ENCODE data around the gene RAD54L. TPM values are rescaled to one million over a fixed set of nuclear protein-coding genes. Genes with fewer than 3 reads are reported as not detected.
"Not testable (repeated sequence)": the region's sequence is repeated elsewhere in the genome, so short reads cannot be mapped to it uniquely, and the experiment has no call there.

RAD54L gene
- total RNA-seq, 2 donors from 2014 or later, result 38.6 to 58.3 TPM

DNA sequence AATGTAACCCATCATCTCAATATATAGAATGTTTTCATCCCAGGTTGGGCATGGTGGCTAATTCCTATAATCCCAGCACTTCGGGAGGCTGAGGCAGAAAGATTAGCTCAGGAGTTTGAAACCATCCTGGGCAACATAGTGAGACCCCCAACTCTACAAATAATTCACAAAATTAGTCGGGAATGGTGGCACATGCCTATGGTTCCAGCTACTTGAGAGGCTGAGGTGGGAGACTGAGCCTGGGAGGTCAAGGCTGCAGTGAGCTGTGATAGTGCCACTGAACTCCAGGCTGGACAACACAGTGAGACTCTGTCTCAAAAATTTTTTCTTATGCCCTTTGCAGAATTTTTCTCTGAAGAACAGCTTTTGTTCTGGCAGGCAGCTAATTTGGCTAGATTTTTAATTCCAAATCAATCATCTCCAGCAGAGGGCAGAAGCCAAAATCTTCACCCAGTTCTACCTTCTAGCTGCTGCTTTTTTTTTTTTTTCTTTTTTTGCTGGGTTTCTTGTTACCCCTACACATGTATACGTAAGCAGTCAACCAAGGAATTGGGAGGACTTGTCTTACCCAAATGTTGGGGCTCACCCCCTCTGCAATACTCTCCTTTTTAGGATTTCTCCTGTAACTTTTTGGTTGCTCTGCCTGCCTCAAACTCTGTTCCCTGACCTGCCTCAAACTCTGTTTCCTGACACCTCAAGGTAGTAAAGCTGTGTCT is 2.7 kb upstream of the RAD54L start:
- Mint-ChIP-seq H3K4me3 (no peak overlapping the region), H3K9me3 (peaks cover 6% of the 10 kb centered on the region), H3K36me3 (ENCODE audit: low read depth) (peaks cover 12% of the 10 kb centered on the region), H3K27ac (no peak overlapping the region), H3K4me1 (peaks cover 16% of the 10 kb centered on the region), H3K27me3 (ENCODE audit: insufficient read depth) (peaks cover 2% of the 10 kb centered on the region)
- no peak overlapping the region for H3K9ac ChIP-seq (ENCODE audit: extremely low read depth, low read length, poor library complexity, severe bottlenecking)
- H3K36me3 ChIP-seq (ENCODE audit: control insufficient read depth, insufficient read depth, low read length), result peaks cover 13% of the 10 kb centered on the region
- no peak overlapping the region for H3K27ac ChIP-seq (ENCODE audit: low read depth, low read length)
- H3K4me1 ChIP-seq (ENCODE audit: control insufficient read depth, insufficient read depth, low read length), result peaks cover 8% of the 10 kb centered on the region
- 77 to 84% methylated on average over 3 of the region's 3 CpGs for WGBS, 2 experiments (ENCODE audit: insufficient coverage in 1 of 2, insufficient read length in 1 of 2)
- H3K4me3 ChIP-seq (ENCODE audit: low read length), result no peak overlapping the region
- DNase-seq, result peak; percentile 46
- TF ChIP-seq CTCF (conservative IDR thresholded peaks at IDR 0.05), result peak; percentile 73
- H3K27me3 ChIP-seq (ENCODE audit: control insufficient read depth, insufficient read depth, low read length, poor library complexity, severe bottlenecking), result no peaks in the 10 kb centered on the region
- H3K9me3 ChIP-seq (ENCODE audit: control insufficient read depth, low read length), result no peaks in the 10 kb centered on the region

- not testable (repeated sequence) for H3K27ac ChIP-seq (ENCODE audit: low read depth, low read length); H3K9me3 ChIP-seq (ENCODE audit: control insufficient read depth, low read length)
- H3K4me1 Mint-ChIP-seq, result peaks cover 16% of the 10 kb centered on the region
These were observed 1.4 kb upstream of the RAD54L start for GRCh38 chr1:46246136-46246535.

GRCh38 chr1:46246548-46247435 is 771 bp upstream of the RAD54L start:
- no peaks in the 10 kb centered on the region for H3K27me3 ChIP-seq (ENCODE audit: control insufficient read depth, insufficient read depth, low read length, poor library complexity, severe bottlenecking)
- H3K9ac ChIP-seq (ENCODE audit: extremely low read depth, low read length, poor library complexity, severe bottlenecking), result peak overlapping the region; percentile 85
- peak; percentile 13 for TF ChIP-seq CTCF (conservative IDR thresholded peaks at IDR 0.05)
- peak overlapping the region; percentile 91 for H3K4me3 Mint-ChIP-seq
- peaks cover 26% of the 10 kb centered on the region for H3K36me3 Mint-ChIP-seq (ENCODE audit: low read depth)
- peaks cover 4% of the 10 kb centered on the region for H3K9me3 Mint-ChIP-seq
- 8 to 19% methylated on average over 10 to 30 of the region's 35 CpGs for WGBS, 2 experiments (ENCODE audit: insufficient coverage in 1 of 2, insufficient read length in 1 of 2)
- H3K4me1 Mint-ChIP-seq, result peaks cover 16% of the 10 kb centered on the region
- peaks cover 2% of the 10 kb centered on the region for H3K27me3 Mint-ChIP-seq (ENCODE audit: insufficient read depth)
- peak overlapping the region; percentile 63 for H3K27ac ChIP-seq (ENCODE audit: low read depth, low read length)
- no peak for DNase-seq
- H3K36me3 ChIP-seq (ENCODE audit: control insufficient read depth, insufficient read depth, low read length), result peaks cover 31% of the 10 kb centered on the region
- peak overlapping the region; percentile 98 for H3K27ac Mint-ChIP-seq
- peak overlapping the region; percentile 82 for H3K4me3 ChIP-seq (ENCODE audit: low read length)
- H3K9me3 ChIP-seq (ENCODE audit: control insufficient read depth, low read length), result no peaks in the 10 kb centered on the region
- H3K4me1 ChIP-seq (ENCODE audit: control insufficient read depth, insufficient read depth, low read length), result peaks cover 8% of the 10 kb centered on the region

More at GRCh38 chr1:46246136-46246535, 1.4 kb upstream of the RAD54L start:
- not testable (repeated sequence) for DNase-seq; H3K27me3 Mint-ChIP-seq (ENCODE audit: insufficient read depth); H3K9me3 Mint-ChIP-seq; H3K4me1 ChIP-seq (ENCODE audit: control insufficient read depth, insufficient read depth, low read length); H3K9ac ChIP-seq (ENCODE audit: extremely low read depth, low read length, poor library complexity, severe bottlenecking); H3K27me3 ChIP-seq (ENCODE audit: control insufficient read depth, insufficient read depth, low read length, poor library complexity, severe bottlenecking); H3K27ac Mint-ChIP-seq
- Mint-ChIP-seq H3K36me3 (ENCODE audit: low read depth) (peaks cover 20% of the 10 kb centered on the region), H3K4me3 (peak overlapping the region; percentile 91)
- Histone ChIP-seq H3K4me3 (ENCODE audit: low read length) (peak overlapping the region; percentile 82), H3K36me3 (ENCODE audit: control insufficient read depth, insufficient read depth, low read length) (peaks cover 24% of the 10 kb centered on the region)
- 94% methylated on average over 14 to 17 of the region's 17 CpGs for WGBS, 2 experiments (ENCODE audit: insufficient coverage in 1 of 2, insufficient read length in 1 of 2)
